HFFc6 (cell line): ENCODE data around the gene PIGX. TPM values are rescaled to one million over a fixed set of nuclear protein-coding genes. Genes with fewer than 3 reads are reported as not detected.
"Not testable (repeated sequence)": the region's sequence is repeated elsewhere in the genome, so short reads cannot be mapped to it uniquely, and the experiment has no call there.

Experiments
- DNase-seq: peaks from one replicate; pipeline ENCODE4 v3.0.0-alpha.2; 2018
- H3K27ac Mint-ChIP-seq: 2 replicates; pipeline ENCODE4 v1.8.0; 2020; ENCODE audit warnings: mild to moderate bottlenecking, mixed read lengths
- H3K27me3 Mint-ChIP-seq: 2 replicates; pipeline ENCODE4 v1.8.0; 2021; ENCODE audit warnings: mild to moderate bottlenecking, moderate library complexity, mixed read lengths; ENCODE audit not compliant: insufficient read depth
- H3K36me3 Mint-ChIP-seq: 2 replicates; pipeline ENCODE4 v1.8.0; 2021; ENCODE audit warnings: low read depth, mixed read lengths
- H3K4me1 Mint-ChIP-seq: 2 replicates; pipeline ENCODE4 v1.8.0; 2020; ENCODE audit warnings: low read depth, mixed read lengths
- H3K4me3 Mint-ChIP-seq: 2 replicates; pipeline ENCODE4 v1.8.0; 2020; ENCODE audit warnings: mild to moderate bottlenecking, moderate library complexity, mixed read lengths
- H3K9me3 Mint-ChIP-seq: 2 replicates; pipeline ENCODE4 v1.8.0; 2020; ENCODE audit warnings: mild to moderate bottlenecking, mixed read lengths
- total RNA-seq, 6 experiments: library from RNA; stranded (reverse); fragmentation: NEBNext Ultra II Directional; extraction: Animal tissue kit (Norgen Biotek cat#: 25700); gene quantifications; 2 replicates in 1 of 6; 3 replicates in 5 of 6; pipeline ENCODE4 v1.2.3, GENCODE V29; 2021
- TF ChIP-seq, protein P1 (sequence below): fragments of 200-600 bp; sonication (generic); IDR thresholded peaks from 2 replicates; pipeline ENCODE4 v1.5.0; 2021; ENCODE audit warnings: antibody characterized with exemption, mild to moderate bottlenecking

The PIGX gene
- total RNA-seq, 6 experiments from 2014 or later, result 19.6 to 25.0 (median 24.2) TPM

DNA sequence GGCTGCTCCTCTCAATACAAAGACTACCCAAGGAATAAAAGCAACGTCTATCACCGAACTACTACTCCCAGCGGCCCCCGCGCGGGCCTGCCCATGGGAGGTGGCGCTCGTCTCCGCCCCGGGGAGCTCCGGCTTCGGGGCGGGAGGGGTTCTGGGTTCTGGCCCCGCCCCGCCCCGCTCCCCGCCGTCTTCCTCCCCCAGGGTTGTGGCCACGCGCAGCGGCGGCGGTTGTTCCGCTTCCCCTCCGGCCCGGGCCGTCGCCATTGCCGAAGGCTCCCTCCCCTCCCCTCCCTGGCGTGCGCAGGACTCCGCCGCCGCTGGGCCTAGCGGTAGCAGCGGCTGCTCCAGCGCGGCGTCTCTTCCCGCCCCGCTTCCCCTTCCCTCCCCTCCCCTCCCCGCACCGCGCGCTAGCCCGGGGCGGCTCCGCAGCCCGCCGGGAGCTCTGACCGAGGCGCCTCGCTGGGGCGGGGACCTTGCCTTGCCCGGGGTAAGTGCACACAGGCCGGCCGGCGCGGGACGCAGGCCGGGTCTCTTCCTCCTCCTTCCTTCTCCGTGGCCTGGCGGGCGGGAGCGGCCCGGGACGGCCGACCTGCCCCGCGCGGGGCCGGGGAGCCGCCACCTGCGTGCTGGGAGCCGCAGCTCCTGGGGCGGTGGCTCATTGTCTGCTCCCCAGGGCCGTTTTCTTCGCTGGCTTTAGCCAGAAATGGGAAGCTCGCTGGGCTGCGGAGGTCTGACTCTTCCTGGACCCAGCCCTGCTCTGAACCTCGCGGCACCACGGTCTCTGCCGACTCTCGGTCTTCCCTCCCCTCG is 27.7 kb downstream of the PIGX start, which contains the start of gene PAK2:
TSS of gene PAK2 (plus strand) at position 187 of the 810 bp plus-strand sequence. CDS start 42,790 bp downstream, outside the sequence.
- Mint-ChIP-seq H3K4me3 (peak within 1 kb of the TSS; percentile 97), H3K27ac (peak within 1 kb of the TSS; percentile 98), H3K27me3 (no peaks in the 10 kb centered on the region), H3K9me3 (peaks cover 5% of the 10 kb centered on the region), H3K36me3 (peaks cover 10% of the 10 kb centered on the region), H3K4me1 (peaks cover 39% of the 10 kb centered on the region)
- peak; percentile 71 for DNase-seq
- TF ChIP-seq, protein P1, sequence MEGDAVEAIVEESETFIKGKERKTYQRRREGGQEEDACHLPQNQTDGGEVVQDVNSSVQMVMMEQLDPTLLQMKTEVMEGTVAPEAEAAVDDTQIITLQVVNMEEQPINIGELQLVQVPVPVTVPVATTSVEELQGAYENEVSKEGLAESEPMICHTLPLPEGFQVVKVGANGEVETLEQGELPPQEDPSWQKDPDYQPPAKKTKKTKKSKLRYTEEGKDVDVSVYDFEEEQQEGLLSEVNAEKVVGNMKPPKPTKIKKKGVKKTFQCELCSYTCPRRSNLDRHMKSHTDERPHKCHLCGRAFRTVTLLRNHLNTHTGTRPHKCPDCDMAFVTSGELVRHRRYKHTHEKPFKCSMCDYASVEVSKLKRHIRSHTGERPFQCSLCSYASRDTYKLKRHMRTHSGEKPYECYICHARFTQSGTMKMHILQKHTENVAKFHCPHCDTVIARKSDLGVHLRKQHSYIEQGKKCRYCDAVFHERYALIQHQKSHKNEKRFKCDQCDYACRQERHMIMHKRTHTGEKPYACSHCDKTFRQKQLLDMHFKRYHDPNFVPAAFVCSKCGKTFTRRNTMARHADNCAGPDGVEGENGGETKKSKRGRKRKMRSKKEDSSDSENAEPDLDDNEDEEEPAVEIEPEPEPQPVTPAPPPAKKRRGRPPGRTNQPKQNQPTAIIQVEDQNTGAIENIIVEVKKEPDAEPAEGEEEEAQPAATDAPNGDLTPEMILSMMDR, result peak; percentile 41; the same call in 1 of the 2 replicates

DNA sequence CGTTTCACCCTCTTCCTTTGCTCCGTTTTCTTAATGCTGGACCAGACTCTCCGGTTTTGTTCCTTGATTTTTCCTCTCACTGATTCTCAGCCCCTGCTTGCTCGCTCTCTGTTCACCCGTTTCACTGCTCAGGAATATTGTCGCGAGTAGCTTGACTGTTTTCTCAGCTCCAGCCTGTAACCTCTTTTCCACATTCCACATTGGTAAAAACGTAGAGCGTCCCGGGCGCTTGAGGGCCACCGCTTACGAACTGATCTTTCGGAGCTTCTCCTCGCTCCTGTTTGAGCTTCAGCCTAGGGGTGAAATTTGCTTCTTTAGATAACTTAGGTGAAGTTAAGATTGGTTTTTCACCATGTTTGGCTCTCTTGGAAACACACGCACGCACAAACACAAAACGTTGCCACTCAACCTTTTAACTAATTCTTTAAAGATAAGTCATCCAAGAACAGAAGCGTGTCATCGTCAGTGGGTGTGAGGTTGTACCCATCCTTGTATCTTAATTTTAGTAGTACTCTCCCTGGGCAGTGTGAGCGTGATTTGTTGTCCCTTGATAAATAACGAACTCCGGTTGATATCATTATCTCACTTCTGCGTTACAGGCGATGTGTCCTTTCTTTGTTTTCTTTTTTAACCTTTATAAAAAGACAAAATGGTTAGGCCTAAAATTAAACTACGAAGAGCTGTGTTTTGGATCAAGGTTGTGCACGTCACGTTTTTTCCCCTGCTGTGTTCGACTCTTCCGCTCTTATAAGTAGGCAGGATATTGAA is 28.5 kb downstream of the PIGX start:
- Mint-ChIP-seq H3K4me1 (peaks cover 35% of the 10 kb centered on the region), H3K36me3 (peaks cover 10% of the 10 kb centered on the region), H3K27ac (peak overlapping the region; percentile 98), H3K27me3 (no peaks in the 10 kb centered on the region), H3K9me3 (peaks cover 5% of the 10 kb centered on the region), H3K4me3 (peak overlapping the region; percentile 97)
- TF ChIP-seq, protein P1, result no peak
- peak; percentile 65 for DNase-seq

- Mint-ChIP-seq H3K9me3 (peaks cover 5% of the 10 kb centered on the region), H3K27me3 (no peaks in the 10 kb centered on the region), H3K4me3 (peak overlapping the region; percentile 97), H3K27ac (peak overlapping the region; percentile 98), H3K4me1 (peaks cover 31% of the 10 kb centered on the region), H3K36me3 (peaks cover 15% of the 10 kb centered on the region)
- TF ChIP-seq, protein P1, result no peak
- no peak for DNase-seq
Measured at GRCh38 chr3:196741249-196741889, 29.2 kb downstream of the PIGX start.

- not testable (repeated sequence) for DNase-seq, H3K4me3 Mint-ChIP-seq, H3K9me3 Mint-ChIP-seq, H3K27ac Mint-ChIP-seq, H3K27me3 Mint-ChIP-seq
- Mint-ChIP-seq H3K4me1 (peaks cover 33% of the 10 kb centered on the region), H3K36me3 (peaks cover 19% of the 10 kb centered on the region)
Measured at GRCh38 chr3:196743569-196743968, 31.4 kb downstream of the PIGX start.

DNA sequence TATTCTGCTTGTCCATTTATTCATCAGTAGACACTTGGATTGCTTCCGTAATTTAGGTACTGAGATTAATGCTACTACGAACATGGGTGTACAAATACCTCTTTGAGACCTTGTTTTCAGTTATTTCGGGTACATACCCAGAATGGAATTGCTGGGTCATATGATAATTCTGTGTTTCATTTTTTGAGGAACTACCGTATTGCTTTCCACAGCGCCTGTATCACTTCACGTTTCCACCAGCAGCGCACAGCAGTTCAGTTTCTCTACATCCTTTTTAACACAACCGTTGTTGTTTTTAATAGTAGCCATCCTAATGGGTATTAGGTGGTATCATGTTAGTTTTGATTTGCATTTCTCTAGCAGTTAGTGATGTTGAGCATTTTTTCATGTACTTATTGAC is 36.9 kb downstream of the PIGX start:
- TF ChIP-seq, protein P1, result no peak
- Mint-ChIP-seq H3K4me1 (peaks cover 17% of the 10 kb centered on the region), H3K27me3 (no peaks in the 10 kb centered on the region; the same call in 1 of the 2 replicates), H3K27ac (no peak overlapping the region), H3K4me3 (no peak overlapping the region), H3K9me3 (no peaks in the 10 kb centered on the region), H3K36me3 (peaks cover 27% of the 10 kb centered on the region)
- no peak for DNase-seq
